IMR-90 (cell line): ENCODE results near the gene C5AR2.

Experiments used
- CEBPB ChIP-seq: IDR thresholded peaks from 2 replicates; pipeline ENCODE4 v1.6.1; 2012; ENCODE audit warnings: low read depth, low read length, improper control_type of control experiment
- CTCF ChIP-seq: conservative IDR thresholded peaks from 2 replicates; pipeline ENCODE4 v1.5.1; 2012; ENCODE audit warnings: mild to moderate bottlenecking, low read depth, low read length, improper control_type of control experiment
- ELK1 ChIP-seq: fragments of 150-350 bp; IDR thresholded peaks from 2 replicates; pipeline ENCODE4 v1.6.1; 2016; ENCODE audit warnings: low read depth, mild to moderate bottlenecking, low read length, moderate library complexity, borderline replicate concordance
- MXI1 ChIP-seq: IDR thresholded peaks from 2 replicates; pipeline ENCODE4 v1.6.1; 2012; ENCODE audit warnings: low read depth, mild to moderate bottlenecking, low read length, moderate library complexity, borderline replicate concordance
- NFE2L2 ChIP-seq: fragments of 150-350 bp; IDR thresholded peaks from 2 replicates; pipeline ENCODE4 v1.6.1; 2016; ENCODE audit warnings: low read depth, mild to moderate bottlenecking, low read length
- POLR2A ChIP-seq: IDR thresholded peaks from 2 replicates; pipeline ENCODE4 v1.6.1; 2012; ENCODE audit warnings: mild to moderate bottlenecking, low read depth, low read length
- RAD21 ChIP-seq: IDR thresholded peaks from 2 replicates; pipeline ENCODE4 v1.6.1; 2012; ENCODE audit warnings: low read length, improper control_type of control experiment
- USF2 ChIP-seq: fragments of 150-350 bp; IDR thresholded peaks from 2 replicates; pipeline ENCODE4 v1.6.1; 2017; ENCODE audit warnings: mild to moderate bottlenecking, antibody characterized with exemption, low read length, low read depth

GRCh38 chr19:47319923-47320871, 11.8 kb upstream of the C5AR2 start:
- TF ChIP-seq CTCF: no peak
- no peak for TF ChIP-seq CEBPB
- no peak for TF ChIP-seq NFE2L2
- TF ChIP-seq POLR2A: no peak
- TF ChIP-seq ELK1: no peak
- no peak for TF ChIP-seq MXI1
- no peak for TF ChIP-seq RAD21
- no peak for TF ChIP-seq USF2
